Neural progenitor cell (in vitro differentiated cells): Measurements from ENCODE around the gene MPPED2. TPM values are rescaled to one million over a fixed set of nuclear protein-coding genes. Genes with fewer than 3 reads are reported as not detected.

Experiments used
- DNase-seq: peaks from one replicate; pipeline ENCODE4 v3.0.0-alpha.2; 2016; ENCODE audit warnings: low spot score
- H2AFZ ChIP-seq: fragments of 200-600 bp; sonication (generic); replicated peaks from 2 replicates; pipeline ENCODE4 v1.6.1; 2016; ENCODE audit warnings: antibody characterized with exemption
- H3F3A ChIP-seq: fragments of 200-600 bp; sonication (generic); 2 replicates; pipeline ENCODE4 v1.6.1; 2016; ENCODE audit warnings: antibody characterized with exemption, low read depth
- H3K27ac ChIP-seq: fragments of 200-600 bp; sonication (generic); 2 replicates; pipeline ENCODE4 v1.5.1; 2016; ENCODE audit warnings: mild to moderate bottlenecking
- H3K27me3 ChIP-seq: fragments of 200-600 bp; sonication (generic); 2 replicates; pipeline ENCODE4 v1.6.1; 2016; ENCODE audit warnings: mild to moderate bottlenecking, moderate library complexity
- H3K36me3 ChIP-seq: fragments of 200-600 bp; sonication (generic); 2 replicates; pipeline ENCODE4 v1.5.1; 2016
- H3K4me1 ChIP-seq: fragments of 200-600 bp; sonication (generic); 2 replicates; pipeline ENCODE4 v1.6.1; 2016; ENCODE audit warnings: mixed run types
- H3K4me2 ChIP-seq: fragments of 200-600 bp; sonication (generic); 2 replicates; pipeline ENCODE4 v1.6.1; 2016
- H3K4me3 ChIP-seq: fragments of 200-600 bp; sonication (generic); 2 replicates; pipeline ENCODE4 v1.5.1; 2016
- H3K79me2 ChIP-seq: fragments of 200-600 bp; sonication (generic); 2 replicates; pipeline ENCODE4 v1.6.1; 2016; ENCODE audit warnings: low read depth
- H3K9ac ChIP-seq: fragments of 200-600 bp; sonication (generic); 2 replicates; pipeline ENCODE4 v1.6.1; 2016
- H3K9me3 ChIP-seq: fragments of 200-600 bp; sonication (generic); 2 replicates; pipeline ENCODE4 v1.5.1; 2016; ENCODE audit warnings: low read depth
- H4K20me1 ChIP-seq: fragments of 200-600 bp; sonication (generic); 2 replicates; pipeline ENCODE4 v1.6.1; 2016; ENCODE audit warnings: low read depth
- H3K27ac Mint-ChIP-seq: 3 replicates; pipeline ENCODE4 v1.8.0; 2021; ENCODE audit warnings: mixed read lengths
- H3K27me3 Mint-ChIP-seq: 2 replicates; pipeline ENCODE4 v1.8.0; 2022; ENCODE audit warnings: low read depth, mild to moderate bottlenecking, inconsistent platforms, moderate library complexity, mixed read lengths; ENCODE audit not compliant: insufficient read depth
- H3K36me3 Mint-ChIP-seq: 3 replicates; pipeline ENCODE4 v1.8.0; 2021; ENCODE audit warnings: mixed read lengths
- H3K4me1 Mint-ChIP-seq: 3 replicates; pipeline ENCODE4 v1.8.0; 2021; ENCODE audit warnings: mixed read lengths
- H3K4me3 Mint-ChIP-seq: 3 replicates; pipeline ENCODE4 v1.8.0; 2021; ENCODE audit warnings: mild to moderate bottlenecking, moderate library complexity, mixed read lengths
- H3K9me3 Mint-ChIP-seq: 3 replicates; pipeline ENCODE4 v1.8.0; 2020; ENCODE audit warnings: mixed read lengths
- CTCF ChIP-seq: fragments of 200-600 bp; sonication (generic); IDR thresholded peaks from 2 replicates; pipeline ENCODE4 v1.5.1; 2017; ENCODE audit warnings: antibody characterized with exemption, mild to moderate bottlenecking
- EZH2 ChIP-seq: fragments of 200-600 bp; sonication (generic); IDR thresholded peaks from 2 replicates; pipeline ENCODE4 v1.6.1; 2017; ENCODE audit warnings: antibody characterized with exemption, mild to moderate bottlenecking, moderate library complexity
- EZH2phosphoT487 ChIP-seq: fragments of 200-600 bp; sonication (generic); IDR thresholded peaks from 2 replicates; pipeline ENCODE4 v1.6.1; 2017; ENCODE audit warnings: antibody characterized with exemption
- total RNA-seq: library from RNA; depleted of rRNA; stranded (reverse); fragments of >200 nt; gene quantifications from 2 replicates; pipeline ENCODE4 v1.2.3, GENCODE V29; 2015; ENCODE audit warnings: low replicate concordance

Gene MPPED2
- total RNA-seq, 1 donor from 2014 or later: 3.4 TPM

DNA sequence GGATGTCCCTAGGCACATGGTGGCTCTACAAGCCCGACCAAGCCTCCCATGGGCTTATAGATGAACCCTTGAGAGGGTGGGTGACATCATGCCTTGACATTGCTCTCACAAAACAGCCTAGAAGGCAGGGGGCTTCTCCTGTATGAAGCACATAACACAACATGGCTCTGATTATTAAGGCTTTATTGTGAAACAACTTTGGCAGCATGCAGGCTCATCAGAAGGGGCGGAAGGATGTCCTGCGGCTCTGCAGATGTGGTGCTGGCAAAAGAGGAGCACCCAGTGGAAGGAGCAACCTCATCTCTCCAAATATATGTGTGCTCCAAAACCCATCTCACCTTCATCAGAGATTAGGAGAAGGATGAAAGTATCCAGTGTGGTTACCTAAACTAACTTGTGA is 100.4 kb downstream of the MPPED2 start:
- TF ChIP-seq EZH2 (no peak), EZH2phosphoT487 (no peak), CTCF (no peak)
- DNase-seq: no peak
- H3K9me3 ChIP-seq: no peaks in the 10 kb centered on the region

DNA sequence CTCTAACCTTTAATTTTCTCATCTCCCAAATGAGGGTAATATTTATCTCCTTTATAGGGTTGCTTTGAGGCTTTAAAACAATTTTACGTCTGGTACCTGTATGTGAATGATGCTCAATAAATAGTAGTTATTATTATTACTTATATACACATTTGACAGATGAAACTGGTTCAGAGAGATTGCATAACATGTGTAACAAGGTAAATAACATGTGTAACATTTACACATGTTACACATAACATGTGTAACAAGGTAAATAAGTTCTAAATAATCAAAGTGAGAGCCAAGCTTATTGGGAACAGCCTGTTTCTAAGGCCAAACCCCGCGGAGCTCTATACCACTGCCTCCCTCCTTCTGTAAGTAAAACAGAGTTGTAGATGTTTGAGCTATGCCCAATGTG is 100.9 kb downstream of the MPPED2 start:
- peaks cover 42% of the 10 kb centered on the region for H3K4me1 Mint-ChIP-seq
- H3K36me3 ChIP-seq: no peaks in the 10 kb centered on the region

More for the DNA sequence above, 100.4 kb downstream of the MPPED2 start:
- Mint-ChIP-seq H3K27ac (no peak overlapping the region), H3K4me3 (no peak overlapping the region), H3K4me1 (peaks cover 42% of the 10 kb centered on the region), H3K36me3 (no peaks in the 10 kb centered on the region), H3K27me3 (no peaks in the 10 kb centered on the region), H3K9me3 (no peaks in the 10 kb centered on the region)
- Histone ChIP-seq H3K27me3 (no peaks in the 10 kb centered on the region), H3K27ac (no peak overlapping the region), H3K4me1 (peaks cover 44% of the 10 kb centered on the region), H3F3A (peaks cover 5% of the 10 kb centered on the region), H3K36me3 (no peaks in the 10 kb centered on the region), H2AFZ (no peak overlapping the region), H3K4me2 (no peak overlapping the region), H3K79me2 (no peaks in the 10 kb centered on the region), H3K4me3 (no peak overlapping the region), H3K9ac (no peak overlapping the region), H4K20me1 (no peaks in the 10 kb centered on the region)

DNA sequence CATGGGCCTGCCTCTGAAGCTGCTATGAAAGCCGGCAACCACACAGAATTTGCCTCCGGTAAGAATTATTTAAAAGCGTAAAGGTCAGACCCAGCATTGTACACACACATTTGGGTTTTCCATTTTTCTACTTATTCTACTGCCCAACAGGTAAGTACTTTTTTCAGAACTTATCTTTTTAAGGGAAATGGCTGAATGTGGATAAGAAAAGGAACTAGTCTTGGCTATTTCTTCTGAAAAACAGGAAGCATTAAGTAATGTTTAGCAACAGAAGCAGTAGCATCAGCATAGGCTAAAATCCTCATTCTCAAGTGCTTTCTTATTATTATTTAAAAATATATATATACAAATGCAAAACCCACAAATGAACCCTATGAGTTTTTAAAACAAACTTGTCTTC is 103.1 kb downstream of the MPPED2 start:
- H3K79me2 ChIP-seq: no peaks in the 10 kb centered on the region
- Mint-ChIP-seq H3K9me3 (no peaks in the 10 kb centered on the region), H3K27me3 (peaks cover under 1% of the 10 kb centered on the region), H3K4me3 (no peak overlapping the region), H3K27ac (no peak overlapping the region), H3K4me1 (peaks cover 41% of the 10 kb centered on the region), H3K36me3 (no peaks in the 10 kb centered on the region)
- no peak for DNase-seq
- H3K9me3 ChIP-seq: no peaks in the 10 kb centered on the region
- H3K9ac ChIP-seq: no peak overlapping the region
- no peaks in the 10 kb centered on the region for H3K27me3 ChIP-seq
- H3K4me3 ChIP-seq: no peak overlapping the region
- H3K4me1 ChIP-seq: peaks cover 43% of the 10 kb centered on the region
- TF ChIP-seq CTCF (no peak), EZH2phosphoT487 (no peak), EZH2 (no peak)
- no peaks in the 10 kb centered on the region for H4K20me1 ChIP-seq
- H3K27ac ChIP-seq: no peak overlapping the region
- no peaks in the 10 kb centered on the region for H3K36me3 ChIP-seq
- no peak overlapping the region for H3K4me2 ChIP-seq
- H3F3A ChIP-seq: peaks cover 11% of the 10 kb centered on the region
- no peak overlapping the region for H2AFZ ChIP-seq

More for the DNA sequence above, 100.9 kb downstream of the MPPED2 start:
- no peaks in the 10 kb centered on the region for H3K36me3 Mint-ChIP-seq
- no peak overlapping the region for H3K9ac ChIP-seq
- H3K79me2 ChIP-seq: no peaks in the 10 kb centered on the region
- peaks cover 10% of the 10 kb centered on the region for H3F3A ChIP-seq
- no peak for DNase-seq
- H3K27me3 ChIP-seq: no peaks in the 10 kb centered on the region
- no peaks in the 10 kb centered on the region for H3K27me3 Mint-ChIP-seq
- H3K9me3 Mint-ChIP-seq: no peaks in the 10 kb centered on the region
- peaks cover 47% of the 10 kb centered on the region for H3K4me1 ChIP-seq
- no peak overlapping the region for H3K4me3 ChIP-seq
- H2AFZ ChIP-seq: no peak overlapping the region
- TF ChIP-seq EZH2phosphoT487 (no peak), CTCF (no peak), EZH2 (no peak)
- no peak overlapping the region for H3K4me2 ChIP-seq
- H4K20me1 ChIP-seq: no peaks in the 10 kb centered on the region
- no peak overlapping the region for H3K27ac Mint-ChIP-seq
- H3K27ac ChIP-seq: no peak overlapping the region
- no peak overlapping the region for H3K4me3 Mint-ChIP-seq
- no peaks in the 10 kb centered on the region for H3K9me3 ChIP-seq
